ENCODE results near the gene HNRNPH3.
"Not testable (repeated sequence)": the region's sequence is repeated elsewhere in the genome, so short reads cannot be mapped to it uniquely, and the experiment has no call there.

The HNRNPH3 gene, protein sequence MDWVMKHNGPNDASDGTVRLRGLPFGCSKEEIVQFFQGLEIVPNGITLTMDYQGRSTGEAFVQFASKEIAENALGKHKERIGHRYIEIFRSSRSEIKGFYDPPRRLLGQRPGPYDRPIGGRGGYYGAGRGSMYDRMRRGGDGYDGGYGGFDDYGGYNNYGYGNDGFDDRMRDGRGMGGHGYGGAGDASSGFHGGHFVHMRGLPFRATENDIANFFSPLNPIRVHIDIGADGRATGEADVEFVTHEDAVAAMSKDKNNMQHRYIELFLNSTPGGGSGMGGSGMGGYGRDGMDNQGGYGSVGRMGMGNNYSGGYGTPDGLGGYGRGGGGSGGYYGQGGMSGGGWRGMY

DNA sequence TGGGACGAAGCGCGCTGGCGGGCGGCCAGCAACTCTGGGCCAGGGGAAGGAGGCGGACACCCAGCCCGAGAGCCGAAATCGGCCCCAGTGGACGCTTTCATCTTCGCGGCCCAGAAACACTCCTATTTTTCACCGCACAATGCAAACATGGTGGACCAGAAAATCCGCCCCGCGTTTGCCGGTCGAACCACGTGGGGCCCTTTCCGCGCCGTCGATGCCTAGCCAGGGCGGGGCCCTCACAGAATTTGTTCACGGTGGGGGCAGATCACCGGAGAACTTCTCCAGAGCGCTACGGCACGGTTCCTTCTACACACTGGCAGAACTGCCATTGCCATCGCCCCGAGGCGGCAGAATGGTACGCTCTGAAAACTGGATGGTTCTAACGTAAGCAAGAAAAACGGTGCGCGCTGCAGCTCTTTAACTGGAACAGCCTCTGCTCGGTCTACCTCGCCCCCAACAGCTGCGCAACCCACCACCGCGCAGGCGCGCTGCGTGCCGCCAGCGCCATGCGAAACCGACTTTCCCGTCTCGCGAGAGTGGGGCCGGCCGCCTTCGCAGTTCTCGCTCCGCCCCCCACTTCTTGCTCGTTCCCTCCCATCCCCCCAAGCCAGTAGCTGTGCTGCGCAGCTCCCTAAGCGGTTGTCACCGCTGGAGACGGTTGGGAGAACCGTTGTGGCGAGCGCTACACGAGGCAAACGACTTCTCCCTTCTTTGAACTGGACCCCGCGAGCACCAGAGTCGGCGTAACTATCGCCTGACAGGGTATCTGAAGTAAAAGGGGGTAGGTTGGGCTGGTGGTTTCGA is at the start of gene HNRNPH3:
Gene HNRNPH3, plus strand, starts transcription at position 610 of the 804 bp plus-strand sequence. CDS start 5,158 bp downstream, outside the sequence.
- peak; percentile 98 for DNase-seq

DNA sequence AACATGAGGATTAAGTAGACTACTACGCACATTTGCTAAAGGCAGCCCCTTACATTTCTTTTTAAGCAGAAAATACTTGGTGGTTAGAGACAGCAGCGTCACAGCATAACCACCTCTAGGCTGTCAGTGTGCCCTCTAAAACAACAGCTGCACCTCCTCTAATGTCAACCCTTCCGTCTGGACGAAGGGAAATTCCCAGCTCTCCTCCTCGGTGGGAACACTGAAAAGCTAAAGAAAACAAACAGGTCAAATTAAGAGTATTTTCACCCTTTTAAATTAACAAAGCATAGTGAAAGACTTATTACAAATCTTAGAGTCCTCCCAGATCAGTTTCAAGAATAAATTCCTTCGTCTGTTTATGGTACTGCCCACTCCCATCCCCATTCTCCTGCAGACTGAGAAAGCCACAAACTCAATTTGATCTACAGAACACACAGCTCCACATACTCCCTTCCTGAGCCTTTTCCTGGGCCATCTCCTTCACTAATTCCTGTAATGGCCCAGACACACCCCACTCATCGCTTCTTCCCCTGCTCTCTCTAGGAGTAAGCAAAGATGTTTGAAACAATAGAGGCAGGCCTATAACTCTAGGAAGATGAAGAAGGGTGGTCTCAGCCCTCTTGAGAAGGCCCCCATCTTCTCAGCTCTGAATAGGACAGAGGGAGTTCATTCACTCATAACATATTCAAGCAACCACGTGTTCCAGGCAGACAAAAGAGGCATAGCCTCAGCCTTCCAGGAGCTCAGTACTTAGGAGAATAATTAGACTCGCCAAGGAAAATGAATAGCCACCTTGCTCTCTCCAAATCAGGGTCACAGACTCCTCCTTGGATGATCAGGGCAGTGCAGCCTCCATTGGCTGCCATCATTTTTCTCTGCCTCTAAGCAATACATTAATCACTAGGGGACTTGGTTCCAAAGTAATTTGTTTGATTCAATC is 47.5 kb upstream of the HNRNPH3 start:
- DNase-seq: no peak

DNA sequence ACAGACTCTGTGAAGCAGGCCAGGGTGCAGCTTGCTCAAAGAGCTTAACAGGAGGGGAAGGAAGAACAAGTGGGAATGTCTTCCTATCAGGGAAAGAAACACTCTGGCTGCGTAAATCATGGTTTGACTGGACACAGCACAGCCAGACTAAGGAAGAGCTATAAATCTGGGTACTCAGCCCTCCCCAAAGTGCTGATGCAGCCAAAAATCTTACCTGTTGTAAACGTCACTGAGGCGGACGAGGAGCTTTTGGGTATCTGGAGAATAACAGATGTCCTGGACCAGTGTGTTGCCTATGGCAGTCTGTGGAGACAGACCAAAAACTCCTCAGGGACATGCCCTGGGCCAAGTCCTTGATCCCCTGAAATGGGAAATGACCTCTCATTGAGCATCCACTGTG is 43.1 kb upstream of the HNRNPH3 start:
- no peak for DNase-seq

DNA sequence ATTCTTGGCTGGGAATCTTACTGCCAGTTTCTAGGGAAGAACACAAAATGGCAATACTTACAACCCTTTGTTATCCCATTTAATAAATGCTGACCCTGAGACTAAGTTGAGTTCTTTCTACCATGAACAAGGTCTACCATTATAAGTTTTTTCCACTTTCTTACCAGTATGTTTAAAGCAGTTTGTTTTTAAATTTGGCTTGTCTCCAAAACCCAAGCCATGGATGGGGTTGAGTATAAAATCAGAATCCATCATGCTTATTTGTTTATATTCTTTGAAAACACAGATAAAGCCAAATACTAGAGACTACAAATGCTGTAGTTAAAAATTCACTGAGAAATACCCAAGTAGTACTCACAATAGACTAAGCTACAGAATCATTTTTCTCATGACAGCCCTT is 41.1 kb upstream of the HNRNPH3 start:
- DNase-seq: no peak

DNA sequence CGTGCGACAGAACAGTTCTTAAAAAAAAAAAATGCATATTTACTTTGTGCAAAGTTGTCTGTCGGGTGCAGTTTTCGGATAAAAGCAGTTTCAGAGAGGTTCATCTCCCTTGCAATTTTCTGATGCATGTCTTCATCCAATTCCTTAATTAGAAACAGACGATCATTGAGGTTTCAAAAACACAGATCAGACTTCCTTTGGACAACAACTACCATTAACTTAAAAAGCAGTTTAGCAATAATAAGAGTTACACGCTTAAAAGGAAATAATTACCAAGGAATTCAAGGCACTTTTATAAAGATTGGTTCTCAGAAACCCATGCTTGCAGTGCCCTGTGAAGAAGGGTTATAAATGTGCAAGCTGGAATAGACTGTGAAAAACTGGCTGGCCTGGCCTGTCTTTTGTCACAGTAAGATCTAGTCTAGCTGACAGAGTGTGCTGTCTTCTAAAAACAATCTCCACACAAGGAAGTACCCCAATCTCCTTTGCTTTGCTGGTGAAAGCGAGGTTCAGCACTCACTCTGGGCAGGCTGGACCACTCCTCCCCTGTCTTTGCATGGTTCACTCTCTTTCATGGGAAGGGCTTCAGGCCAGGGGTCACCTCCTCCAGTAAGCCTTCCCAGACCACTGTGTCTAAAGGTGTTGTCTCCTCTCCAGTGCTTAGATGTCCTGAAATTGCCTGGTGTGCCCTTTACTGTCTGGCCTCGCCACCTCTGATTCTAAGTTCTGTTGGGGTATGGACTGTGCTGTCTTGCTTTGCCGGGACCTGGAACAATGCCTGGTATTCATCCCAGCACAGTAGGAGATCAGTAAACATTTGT is 34.8 kb upstream of the HNRNPH3 start:
- no peak for DNase-seq

DNA sequence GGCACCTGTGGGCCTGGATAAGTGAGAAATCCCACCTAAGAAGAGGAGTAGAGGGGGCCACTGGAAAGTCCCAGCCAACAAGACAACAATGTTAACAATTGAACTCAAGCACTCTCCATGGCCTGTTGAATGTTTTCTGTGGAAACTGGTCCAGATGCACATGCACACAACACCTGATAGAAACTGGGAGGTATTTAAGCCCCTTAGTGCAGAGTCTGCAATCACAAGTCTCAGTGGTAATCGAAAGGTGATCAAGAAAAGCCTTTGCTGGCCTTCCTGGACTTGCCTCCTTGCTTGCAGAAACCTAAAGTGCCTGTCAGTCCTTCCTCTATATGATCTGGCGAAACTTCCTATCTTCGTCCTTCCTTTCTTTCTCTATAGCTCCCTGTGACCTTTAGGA is 30.6 kb upstream of the HNRNPH3 start:
- no peak for DNase-seq

DNA sequence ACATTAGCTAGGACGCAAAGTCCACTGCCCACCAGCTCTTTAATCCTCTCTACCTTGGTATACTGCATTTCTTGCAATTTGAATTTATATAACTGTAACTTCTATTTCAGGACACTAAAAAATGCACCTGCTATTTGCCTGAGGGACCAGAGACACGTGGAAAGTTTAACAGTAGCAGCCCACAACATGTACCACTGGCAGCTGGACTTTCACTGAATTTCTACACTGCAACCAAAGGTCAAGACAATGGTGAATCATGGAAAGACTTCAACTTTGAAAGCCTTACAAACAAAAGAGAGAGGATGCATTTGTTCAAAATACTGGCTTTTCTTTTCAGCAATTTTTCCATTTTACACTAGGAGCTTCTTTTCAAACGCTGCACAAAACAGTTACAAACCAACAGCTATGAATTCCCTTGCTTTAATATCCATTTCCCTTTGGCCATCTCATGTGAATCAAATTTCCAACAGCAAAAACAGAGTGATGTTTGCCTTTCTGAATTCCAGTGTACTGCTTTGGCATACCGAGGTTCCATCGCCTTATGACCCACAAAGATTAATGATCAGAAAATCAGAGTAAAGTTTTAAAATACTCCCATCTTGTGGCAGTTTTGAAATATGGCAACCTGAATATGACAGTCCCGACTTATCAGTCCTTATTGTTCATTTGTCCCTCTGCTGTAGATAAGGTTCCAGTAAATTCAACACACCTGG is 29.9 kb upstream of the HNRNPH3 start:
- no peak for DNase-seq

DNA sequence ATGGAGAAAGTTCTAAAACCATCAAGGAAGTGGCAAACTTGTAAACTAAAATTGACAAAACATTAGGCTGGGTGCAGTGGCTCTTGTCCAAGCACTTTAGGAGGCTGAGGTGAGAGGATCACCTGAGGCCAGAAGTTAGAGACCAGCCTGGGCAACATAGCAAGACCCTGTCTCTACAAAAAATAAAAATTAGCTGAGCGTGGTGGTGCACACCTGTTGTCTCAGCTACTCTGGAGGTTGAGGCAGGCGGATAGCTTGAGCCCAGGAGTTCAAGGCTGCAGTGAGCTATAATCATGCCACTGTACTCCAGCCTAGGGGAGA is 29.4 kb upstream of the HNRNPH3 start:
- DNase-seq: no peak

DNA sequence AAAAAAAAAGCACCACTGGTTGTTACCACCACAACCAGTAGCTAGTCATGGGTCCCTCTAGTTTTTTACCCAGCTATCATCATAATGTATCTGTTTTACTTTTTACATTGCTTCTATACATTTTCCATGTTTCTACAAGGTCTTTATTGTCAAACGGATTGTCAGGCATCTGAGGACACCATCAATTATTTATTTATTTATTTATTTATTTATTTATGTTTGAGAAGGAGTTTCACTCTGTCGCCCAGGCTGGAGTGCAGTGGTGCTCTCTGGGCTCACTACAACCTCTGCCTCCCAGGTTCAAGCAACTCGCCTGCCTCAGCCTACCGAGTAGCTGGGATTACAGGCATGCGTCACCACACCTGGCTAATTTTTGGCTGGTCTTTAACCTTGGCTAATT is 29.0 kb upstream of the HNRNPH3 start:
- no peak for DNase-seq

DNA sequence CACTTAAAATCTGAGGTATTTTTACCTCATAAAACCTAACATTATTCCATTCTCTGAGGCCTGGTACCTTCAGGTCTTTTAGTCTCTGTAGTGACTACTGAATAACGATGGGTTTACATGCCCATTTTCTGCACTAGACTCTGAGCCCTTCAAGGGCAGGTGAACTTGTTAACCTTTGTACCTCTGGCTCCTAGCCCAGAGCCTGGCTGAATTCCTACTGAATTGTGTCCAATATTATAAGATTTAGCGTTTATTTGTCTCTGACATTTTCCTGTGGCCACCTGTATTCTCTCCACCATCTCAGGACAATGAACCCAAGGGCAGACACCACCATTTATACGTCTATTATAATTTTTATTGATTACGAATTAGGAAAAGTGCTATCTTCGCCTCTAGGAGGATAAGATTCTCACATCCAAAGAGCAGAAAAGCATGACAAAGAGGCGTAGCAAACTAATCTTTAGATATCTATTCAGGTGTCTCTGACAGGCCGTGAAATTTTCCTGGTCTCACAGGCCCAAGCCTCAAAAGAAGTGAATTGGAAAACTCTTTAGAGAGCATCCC is 27.9 kb upstream of the HNRNPH3 start:
- DNase-seq: no peak

DNA sequence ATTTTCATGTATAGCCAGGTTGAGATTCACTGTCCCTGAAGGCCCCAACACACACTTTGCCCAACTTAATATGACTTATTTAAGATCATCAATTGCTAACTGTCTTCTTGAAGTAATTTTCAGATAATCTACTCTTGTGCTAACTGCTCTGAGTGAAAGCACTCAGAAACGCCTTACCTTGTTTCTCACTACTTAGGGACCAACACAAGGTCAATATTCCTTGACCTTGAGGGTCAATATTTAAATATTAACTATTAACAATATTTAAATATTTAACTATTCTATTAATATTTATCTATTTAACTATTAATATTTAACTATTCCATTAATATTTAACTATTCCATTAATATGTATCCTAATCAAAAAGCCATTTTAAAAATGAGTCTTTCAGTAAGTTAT is 26.0 kb upstream of the HNRNPH3 start:
- no peak for DNase-seq

DNA sequence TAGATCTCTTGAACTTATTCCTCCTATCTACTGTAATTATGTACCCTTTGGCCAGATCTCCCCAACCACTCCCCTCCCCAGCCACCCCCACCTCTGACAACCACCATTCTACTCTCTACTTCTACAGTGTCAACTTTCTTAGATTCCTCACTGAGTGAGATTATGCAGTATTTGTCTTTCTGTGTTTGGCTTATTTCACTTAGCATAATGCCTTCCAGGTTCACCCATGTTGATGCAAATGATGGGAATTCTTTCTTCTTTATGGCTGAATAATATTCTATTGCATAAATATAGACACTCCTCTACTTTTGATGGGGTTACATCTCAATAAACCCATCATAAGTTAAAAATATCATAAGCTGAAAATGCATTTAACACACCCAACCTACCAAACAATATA is 21.3 kb upstream of the HNRNPH3 start:
- DNase-seq: no peak

DNA sequence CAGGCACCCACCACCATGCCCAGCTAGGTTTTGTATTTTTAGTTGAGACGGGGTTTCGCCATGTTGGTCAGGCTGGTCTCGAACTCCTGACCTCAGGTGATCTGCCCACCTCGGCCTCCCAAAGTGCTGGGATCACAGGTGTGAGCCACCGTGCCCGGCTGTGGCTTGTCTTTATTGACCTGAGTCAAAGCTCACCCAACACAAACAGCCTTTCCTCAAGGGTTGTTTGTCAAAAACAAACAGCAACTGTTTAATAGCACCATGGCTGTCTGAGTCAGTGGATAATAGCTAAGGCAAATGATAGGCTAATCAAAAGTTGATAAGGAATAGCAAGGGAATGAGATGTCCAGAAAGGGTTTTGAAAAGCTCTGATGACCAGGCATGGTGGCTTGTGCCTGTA is 16.9 kb upstream of the HNRNPH3 start:
- DNase-seq: not testable (repeated sequence)

DNA sequence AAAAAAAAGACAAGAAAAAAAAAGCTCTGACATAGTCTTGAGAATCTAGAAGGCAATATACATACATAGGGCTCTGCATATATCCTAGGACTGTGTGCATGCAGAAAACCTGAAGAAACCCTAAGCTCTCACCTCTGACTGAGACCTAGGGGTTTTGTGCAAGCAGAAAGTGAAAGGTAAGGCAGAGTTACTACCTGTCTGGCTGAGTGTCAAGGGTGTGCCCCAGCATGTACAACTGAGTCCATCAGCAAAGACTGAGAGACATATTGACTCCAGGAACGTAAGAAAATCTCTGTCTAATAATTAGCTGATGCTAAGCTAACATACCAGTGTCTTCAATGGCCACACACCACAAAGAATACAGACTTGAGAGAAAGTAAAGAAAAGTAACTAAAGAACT is 16.3 kb upstream of the HNRNPH3 start:
- DNase-seq: no peak

DNA sequence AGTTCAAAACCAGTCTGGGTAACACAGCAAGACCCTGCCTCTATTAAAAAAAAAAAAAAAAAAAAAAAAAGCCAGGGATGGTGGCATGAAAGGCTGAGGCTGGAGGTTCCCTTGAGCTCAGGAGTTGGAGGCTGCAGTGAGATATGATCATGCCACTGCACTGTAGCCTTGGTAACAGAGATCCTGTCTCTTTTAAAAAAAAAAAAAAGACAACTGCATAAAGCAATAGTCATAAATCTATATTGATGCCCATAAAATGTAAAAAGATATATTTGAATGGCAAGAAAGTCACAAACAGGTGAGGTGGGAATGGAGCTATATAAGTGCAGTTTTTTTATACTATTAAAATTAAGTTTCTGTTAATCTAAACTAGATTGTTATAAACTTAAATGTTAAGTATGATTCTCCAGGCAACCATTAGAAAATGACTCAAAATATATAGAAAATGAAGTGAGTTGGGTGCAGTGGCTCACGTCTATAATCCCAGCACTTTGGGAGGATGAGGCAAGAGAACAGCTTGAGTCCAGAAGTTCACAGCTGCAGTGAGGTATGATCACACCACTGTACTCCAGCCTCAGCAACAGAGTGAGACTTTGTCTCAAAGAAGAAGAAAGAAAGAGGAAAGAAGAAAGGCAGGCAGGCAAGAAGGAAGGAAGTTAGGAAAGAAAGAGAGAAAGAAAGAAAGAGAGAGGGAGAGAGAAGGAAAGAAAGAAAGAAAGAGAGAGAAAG is 13.4 kb upstream of the HNRNPH3 start:
- no peak for DNase-seq

DNA sequence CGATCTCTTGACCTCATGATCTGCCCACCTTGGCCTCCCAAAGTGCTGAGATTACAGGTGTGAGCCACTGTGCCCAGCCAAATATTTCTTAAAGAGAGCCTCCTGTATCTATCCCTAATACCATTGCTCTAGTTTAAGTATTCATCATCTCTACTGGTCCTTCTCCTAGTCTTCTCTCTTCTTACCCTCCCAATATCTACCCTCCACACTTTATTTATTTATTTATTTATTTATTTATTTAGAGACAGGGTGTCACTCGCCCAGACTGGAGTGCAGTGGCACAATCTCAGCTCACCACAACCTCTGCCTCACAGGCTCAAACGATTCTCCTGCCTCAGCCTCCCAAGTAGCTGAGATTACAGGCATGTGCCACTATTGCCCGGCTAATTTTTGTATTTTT is 7.5 kb upstream of the HNRNPH3 start:
- DNase-seq: not testable (repeated sequence)

DNA sequence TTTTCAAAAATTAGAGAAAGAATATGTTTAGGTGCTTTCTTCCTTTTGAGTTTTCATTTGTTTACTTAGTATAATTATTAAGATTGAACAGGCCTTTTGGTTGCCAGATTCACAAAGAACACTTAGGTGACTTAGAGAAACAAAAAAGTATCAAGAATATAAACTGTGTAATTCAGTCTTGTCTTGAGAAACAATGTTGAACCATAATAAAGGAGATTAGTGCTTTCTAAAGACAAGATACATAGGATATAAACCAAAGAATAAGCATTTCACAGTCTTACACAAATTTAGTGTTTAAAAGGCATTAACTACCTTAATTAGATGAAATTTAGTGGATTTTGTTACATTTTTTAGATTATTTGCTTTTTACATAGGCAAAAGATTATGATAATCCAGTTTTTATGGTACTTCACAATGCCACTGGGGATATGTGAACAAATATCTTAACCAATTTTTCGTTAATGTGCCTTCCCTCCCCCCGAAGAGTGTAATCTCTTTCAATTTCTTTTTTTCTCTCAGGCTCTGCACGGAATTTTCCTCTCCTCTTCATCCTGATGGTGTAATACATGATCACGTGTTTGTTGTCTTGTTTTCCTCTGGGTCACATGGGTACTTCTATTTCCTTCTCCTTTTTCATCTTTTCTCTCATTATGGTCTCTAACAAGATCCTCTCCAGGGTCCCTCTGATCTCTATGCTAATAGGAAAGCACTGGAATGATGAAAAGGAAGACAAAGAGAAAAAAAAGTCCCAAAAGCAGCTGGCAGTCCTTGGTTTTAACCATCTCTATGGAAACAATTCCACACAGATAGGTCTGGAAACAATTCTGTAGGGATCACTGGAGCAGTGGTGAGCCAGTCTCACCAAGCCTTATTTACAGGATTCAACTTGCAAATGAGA is 3.7 kb upstream of the HNRNPH3 start:
- DNase-seq: no peak

DNA sequence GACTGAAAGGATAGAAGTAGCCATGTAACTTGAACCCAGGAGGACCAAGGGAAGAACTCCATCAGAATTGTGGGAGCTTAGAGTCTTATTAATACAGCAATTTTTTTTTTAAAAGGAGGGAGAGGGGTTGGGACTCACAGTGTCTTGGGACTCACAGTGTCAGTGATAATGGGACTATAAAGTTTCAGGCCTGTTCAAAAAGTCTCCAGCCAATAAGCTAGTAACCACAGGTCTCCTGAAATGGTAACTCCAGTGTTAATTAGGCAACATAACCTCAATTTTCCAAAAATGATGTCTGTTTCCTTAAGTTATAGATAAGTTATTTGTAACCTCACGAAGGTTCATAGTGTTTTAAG is 2.4 kb upstream of the HNRNPH3 start:
- DNase-seq: no peak

DNA sequence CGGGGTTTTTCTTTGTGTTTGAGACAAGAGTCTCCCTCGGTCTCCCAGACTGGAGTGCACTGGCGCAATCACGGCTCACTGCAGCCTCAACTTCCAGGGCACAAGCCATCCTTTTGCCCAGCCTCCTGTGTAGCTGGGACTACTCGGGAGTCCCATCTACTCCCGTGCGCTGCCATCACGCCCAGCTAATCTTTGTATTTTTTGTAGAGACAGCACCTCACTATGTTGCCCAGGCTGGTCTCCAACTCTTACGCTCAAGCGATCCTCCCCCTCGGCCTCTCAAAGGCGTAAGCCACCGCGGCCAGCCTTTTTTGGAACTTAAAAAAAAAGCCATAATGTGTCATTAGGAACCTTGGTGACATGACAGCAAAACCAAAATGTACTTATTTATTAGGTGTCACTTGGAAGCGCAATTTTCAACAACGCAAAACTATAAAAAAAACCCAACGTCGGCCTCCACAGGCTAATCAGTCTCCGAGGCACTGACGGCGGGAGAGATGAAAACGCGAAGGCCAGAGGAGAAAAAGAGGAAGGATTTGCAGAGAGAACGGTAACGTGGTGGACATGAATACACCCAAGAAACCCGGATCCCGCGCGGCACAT is 911 bp upstream of the HNRNPH3 start:
- peak; percentile 34 for DNase-seq
